ENCODE data around the gene CRELD2. TPM values are rescaled to one million over a fixed set of nuclear protein-coding genes. Genes with fewer than 3 reads are reported as not detected.

The CRELD2 gene
- polyA plus RNA-seq, 1 donor (not counting 4 experiments of a cell fraction or from before 2014, with no cell fraction given) = 33.5 TPM

DNA sequence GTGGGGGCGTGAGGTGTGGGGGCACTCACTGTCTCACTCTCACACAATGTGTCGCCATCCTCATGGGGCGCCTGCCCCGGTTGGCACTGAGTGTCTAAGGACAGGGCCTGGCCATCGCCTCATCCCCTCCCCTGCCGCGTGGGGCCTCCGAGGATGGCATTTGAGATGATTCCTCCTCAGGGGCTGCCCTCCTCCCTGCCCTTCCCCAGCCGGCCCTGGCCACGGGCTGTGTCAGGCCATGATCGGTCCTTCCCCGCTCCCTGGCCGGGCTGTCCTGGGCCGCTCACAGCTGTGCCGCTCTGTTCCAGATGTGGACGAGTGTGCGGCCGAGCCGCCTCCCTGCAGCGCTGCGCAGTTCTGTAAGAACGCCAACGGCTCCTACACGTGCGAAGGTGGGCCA lies 4.5 kb downstream of the CRELD2 start:
- H3K36me3 ChIP-seq (ENCODE audit: control insufficient read depth in 2 of 2, extremely low read depth in 1 of 2, insufficient read depth in 2 of 2, low read length in 2 of 2) = peaks cover 13 to 26% of the 10 kb centered on the region in 2 experiments
- DNase-seq (ENCODE audit: low read depth, low spot score) = no peak
- H3K27ac ChIP-seq (ENCODE audit: control insufficient read depth, insufficient read depth, low read length) = no peak overlapping the region
- no peak for TF ChIP-seq EZH2 (IDR thresholded peaks at IDR 0.05; ENCODE audit: low read length)
- TF ChIP-seq, protein P1, sequence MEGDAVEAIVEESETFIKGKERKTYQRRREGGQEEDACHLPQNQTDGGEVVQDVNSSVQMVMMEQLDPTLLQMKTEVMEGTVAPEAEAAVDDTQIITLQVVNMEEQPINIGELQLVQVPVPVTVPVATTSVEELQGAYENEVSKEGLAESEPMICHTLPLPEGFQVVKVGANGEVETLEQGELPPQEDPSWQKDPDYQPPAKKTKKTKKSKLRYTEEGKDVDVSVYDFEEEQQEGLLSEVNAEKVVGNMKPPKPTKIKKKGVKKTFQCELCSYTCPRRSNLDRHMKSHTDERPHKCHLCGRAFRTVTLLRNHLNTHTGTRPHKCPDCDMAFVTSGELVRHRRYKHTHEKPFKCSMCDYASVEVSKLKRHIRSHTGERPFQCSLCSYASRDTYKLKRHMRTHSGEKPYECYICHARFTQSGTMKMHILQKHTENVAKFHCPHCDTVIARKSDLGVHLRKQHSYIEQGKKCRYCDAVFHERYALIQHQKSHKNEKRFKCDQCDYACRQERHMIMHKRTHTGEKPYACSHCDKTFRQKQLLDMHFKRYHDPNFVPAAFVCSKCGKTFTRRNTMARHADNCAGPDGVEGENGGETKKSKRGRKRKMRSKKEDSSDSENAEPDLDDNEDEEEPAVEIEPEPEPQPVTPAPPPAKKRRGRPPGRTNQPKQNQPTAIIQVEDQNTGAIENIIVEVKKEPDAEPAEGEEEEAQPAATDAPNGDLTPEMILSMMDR (optimal IDR thresholded peaks at IDR 0.05 in 1 of 3, IDR thresholded peaks at IDR 0.05 in 1 of 3, conservative IDR thresholded peaks at IDR 0.05 in 1 of 3; ENCODE audit: extremely low read depth in 1 of 3, insufficient read depth in 2 of 3, low read length in 3 of 3) = no peak
- no peak overlapping the region for H3K9ac ChIP-seq (ENCODE audit: control insufficient read depth, extremely low read depth, insufficient read depth, low read length)
- no peak overlapping the region for H3K4me2 ChIP-seq (ENCODE audit: control insufficient read depth, extremely low read depth, insufficient read depth, low read depth, low read length)
- FAIRE-seq = no peak
- peaks cover 5% of the 10 kb centered on the region for H3K79me2 ChIP-seq (ENCODE audit: control insufficient read depth, insufficient read depth, low read length)
- dilution Hi-C loops (cut with MboI; ENCODE audit: extremely low pct_ligation_motif_present, low sequenced_read_pairs) = no loop called here
- H3K9me1 ChIP-seq (ENCODE audit: control insufficient read depth, extremely low read depth, insufficient read depth, low read length) = no peaks in the 10 kb centered on the region
- H3K27me3 ChIP-seq (ENCODE audit: control insufficient read depth, extremely low read depth, insufficient read depth, low read length) = no peaks in the 10 kb centered on the region
- peaks cover 5% of the 10 kb centered on the region for H3K4me1 ChIP-seq (ENCODE audit: control insufficient read depth, extremely low read depth, insufficient read depth, low read length)
- H3K9me3 ChIP-seq (ENCODE audit: control insufficient read depth, low read depth, low read length) = no peaks in the 10 kb centered on the region
- H2AFZ ChIP-seq (ENCODE audit: control insufficient read depth, low read length) = no peak overlapping the region
- H3K4me3 ChIP-seq (ENCODE audit: control insufficient read depth in 2 of 3, extremely low read depth in 1 of 3, insufficient read depth in 2 of 3, low read depth in 1 of 3, low read length in 3 of 3) = no peak overlapping the region
- H4K20me1 ChIP-seq (ENCODE audit: control insufficient read depth, extremely low read depth, insufficient read depth, low read length) = no peaks in the 10 kb centered on the region

DNA sequence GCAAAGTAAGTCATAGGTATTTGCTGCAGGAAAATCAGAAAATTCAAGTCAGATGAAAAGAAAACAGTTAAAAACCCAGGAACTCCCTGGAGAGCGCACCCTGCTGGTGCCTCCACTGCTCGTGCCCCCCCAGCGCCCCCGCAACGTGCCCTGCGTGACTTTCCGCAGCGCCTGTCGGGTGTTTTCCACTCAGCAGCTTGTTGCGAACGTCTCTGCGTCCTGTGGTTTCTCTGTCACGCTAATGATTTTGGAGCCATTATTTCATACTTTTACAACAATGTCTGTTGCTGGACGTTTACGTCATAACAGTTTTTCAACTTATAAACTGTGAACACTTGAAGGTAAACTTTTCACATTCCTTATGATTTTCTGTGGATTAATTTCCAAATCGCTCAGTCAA lies 5.0 kb downstream of the CRELD2 start:
- dilution Hi-C loops (cut with MboI; ENCODE audit: extremely low pct_ligation_motif_present, low sequenced_read_pairs) = no loop called here
- Histone ChIP-seq H3K4me3 (ENCODE audit: control insufficient read depth in 2 of 3, extremely low read depth in 1 of 3, insufficient read depth in 2 of 3, low read depth in 1 of 3, low read length in 3 of 3) (no peak overlapping the region), H3K36me3 (ENCODE audit: control insufficient read depth in 2 of 2, extremely low read depth in 1 of 2, insufficient read depth in 2 of 2, low read length in 2 of 2) (peaks cover 13 to 27% of the 10 kb centered on the region in 2 experiments), H3K27ac (ENCODE audit: control insufficient read depth, insufficient read depth, low read length) (no peak overlapping the region), H3K9ac (ENCODE audit: control insufficient read depth, extremely low read depth, insufficient read depth, low read length) (no peak overlapping the region), H3K9me3 (ENCODE audit: control insufficient read depth, low read depth, low read length) (no peaks in the 10 kb centered on the region), H2AFZ (ENCODE audit: control insufficient read depth, low read length) (no peak overlapping the region), H3K79me2 (ENCODE audit: control insufficient read depth, insufficient read depth, low read length) (peaks cover 5% of the 10 kb centered on the region), H3K4me2 (ENCODE audit: control insufficient read depth, extremely low read depth, insufficient read depth, low read depth, low read length) (no peak overlapping the region), H3K4me1 (ENCODE audit: control insufficient read depth, extremely low read depth, insufficient read depth, low read length) (peaks cover 5% of the 10 kb centered on the region), H3K27me3 (ENCODE audit: control insufficient read depth, extremely low read depth, insufficient read depth, low read length) (no peaks in the 10 kb centered on the region), H3K9me1 (ENCODE audit: control insufficient read depth, extremely low read depth, insufficient read depth, low read length) (no peaks in the 10 kb centered on the region), H4K20me1 (ENCODE audit: control insufficient read depth, extremely low read depth, insufficient read depth, low read length) (no peaks in the 10 kb centered on the region)
- DNase-seq (ENCODE audit: low read depth, low spot score) (no peak), FAIRE-seq (no peak)
- TF ChIP-seq, protein P1 (optimal IDR thresholded peaks at IDR 0.05 in 1 of 3, IDR thresholded peaks at IDR 0.05 in 1 of 3, conservative IDR thresholded peaks at IDR 0.05 in 1 of 3; ENCODE audit: extremely low read depth in 1 of 3, insufficient read depth in 2 of 3, low read length in 3 of 3) = no peak
- no peak for TF ChIP-seq EZH2 (IDR thresholded peaks at IDR 0.05; ENCODE audit: low read length)
